PC-3 (cell line): ENCODE measurements around the gene GTF3C4. TPM values are rescaled to one million over a fixed set of nuclear protein-coding genes. Genes with fewer than 3 reads are reported as not detected.
A peak's percentile ranks its signal among the peaks of the same experiment; 100 is the strongest.

ENCODE experiments used
- ATAC-seq: fragments of 200-7000 bp; cut with Tn5 transposase; 2 replicates; pipeline ENCODE4 v1.9.1; 2020; ENCODE audit warnings: mild to moderate bottlenecking, moderate library complexity
- BruUV-seq: library from RNA; stranded (reverse); fragments of 400-500 nt; replicated peaks from 2 replicates; lab custom pipeline; 2021; lab: Mats Ljungman, UMichigan
- CTCF ChIA-PET: fragments of 300-600 bp; sonication (Branson Sonifier 250); formaldehyde crosslinking; loops from one replicate; lab custom pipeline; 2022; ENCODE audit warnings: antibody characterized with exemption; lab: Charles Lee
- POLR2A ChIA-PET: fragments of 300-600 bp; sonication (Branson Sonifier 250); formaldehyde crosslinking; loops from one replicate; lab custom pipeline; 2022; ENCODE audit warnings: antibody characterized with exemption; ENCODE audit not compliant: unreplicated experiment; lab: Charles Lee
- DNase-seq: peaks from one replicate; pipeline ENCODE4 v3.0.0-alpha.2; 2015
- H2AFZ ChIP-seq: fragments of 300-600 bp; sonication (generic); 2 replicates; pipeline ENCODE4 v1.6.0; 2016; ENCODE audit warnings: antibody characterized with exemption, low read length
- H3F3A ChIP-seq: fragments of 300-600 bp; sonication (generic); one replicate; pipeline ENCODE4 v1.6.0; 2017; ENCODE audit warnings: antibody characterized with exemption, low read length, control low read depth, mild to moderate bottlenecking; ENCODE audit not compliant: unreplicated experiment
- H3K27ac ChIP-seq: fragments of 300-600 bp; sonication (generic); 2 replicates; pipeline ENCODE4 v1.5.1; 2016; ENCODE audit warnings: mild to moderate bottlenecking, low read length
- H3K27me3 ChIP-seq: fragments of 300-600 bp; sonication (generic); 2 replicates; pipeline ENCODE4 v1.6.1; 2016; ENCODE audit warnings: low read length, mixed read lengths
- H3K36me3 ChIP-seq: fragments of 300-600 bp; sonication (generic); 2 replicates; pipeline ENCODE4 v1.6.1; 2016; ENCODE audit warnings: low read depth, mixed run types, low read length, mixed read lengths
- H3K4me1 ChIP-seq: fragments of 300-600 bp; sonication (generic); 2 replicates; pipeline ENCODE4 v1.5.1; 2016; ENCODE audit warnings: low read length; ENCODE audit not compliant: insufficient read depth
- H3K4me2 ChIP-seq: fragments of 300-600 bp; sonication (generic); 2 replicates; pipeline ENCODE4 v1.6.0; 2016; ENCODE audit warnings: low read length
- H3K4me3 ChIP-seq: fragments of 300-600 bp; sonication (generic); 2 replicates; pipeline ENCODE4 v1.5.1; 2016; ENCODE audit warnings: mild to moderate bottlenecking, low read length, mixed read lengths
- H3K79me2 ChIP-seq: fragments of 300-600 bp; sonication (generic); 2 replicates; pipeline ENCODE4 v1.6.1; 2017; ENCODE audit warnings: low read length, mixed read lengths
- H3K9ac ChIP-seq: fragments of 300-600 bp; sonication (generic); 2 replicates; pipeline ENCODE4 v1.6.0; 2016; ENCODE audit warnings: mild to moderate bottlenecking, low read length
- H3K9me2 ChIP-seq: fragments of 300-600 bp; sonication (generic); replicated peaks from 2 replicates; pipeline ENCODE4 v1.6.1; 2016; ENCODE audit warnings: mixed run types, low read length, mixed read lengths
- H3K9me3 ChIP-seq: fragments of 300-600 bp; sonication (generic); 2 replicates; pipeline ENCODE4 v1.6.1; 2016; ENCODE audit warnings: low read length, mixed read lengths
- H4K20me1 ChIP-seq: fragments of 300-600 bp; sonication (generic); 2 replicates; pipeline ENCODE4 v1.6.1; 2016; ENCODE audit warnings: low read length, mixed read lengths
- CTCF ChIP-seq: fragments of 300-600 bp; sonication (generic); conservative IDR thresholded peaks from 2 replicates; pipeline ENCODE4 v1.5.1; 2017; ENCODE audit warnings: antibody characterized with exemption, low read depth, mild to moderate bottlenecking, low read length
- EZH2 ChIP-seq: fragments of 300-600 bp; sonication (generic); IDR thresholded peaks from one replicate; pipeline ENCODE4 v1.6.1; 2017; ENCODE audit warnings: antibody characterized with exemption, mild to moderate bottlenecking, low read length; ENCODE audit not compliant: unreplicated experiment
- EZH2phosphoT487 ChIP-seq: fragments of 300-600 bp; sonication (generic); IDR thresholded peaks from 2 replicates; pipeline ENCODE4 v1.6.1; 2018; ENCODE audit warnings: mild to moderate bottlenecking, antibody characterized with exemption, low read length, borderline replicate concordance
- intact Hi-C: fragments of 100-400 bp; cut with micrococcal nuclease; formaldehyde crosslinking; loops from 2 replicates; pipeline ENCODE4 v1.9.0; 2023
- total RNA-seq: library from RNA; depleted of rRNA; stranded (reverse); fragments of >200 nt; gene quantifications from 2 replicates; pipeline ENCODE4 v1.2.3, GENCODE V29; 2014

GTF3C4 gene
- total RNA-seq, 1 experiment from 2014 or later: 9.8 TPM

- Histone ChIP-seq H3K4me1 (peaks cover 40% of the 10 kb centered on the region), H3K9ac (peak overlapping the region; percentile 7; the same call in 1 of the 2 replicates), H3K79me2 (no peaks in the 10 kb centered on the region), H3K4me3 (no peak overlapping the region; the same call in 1 of the 2 replicates), H3K9me3 (no peaks in the 10 kb centered on the region), H3K4me2 (peak overlapping the region; percentile 65), H3K36me3 (peaks cover 27% of the 10 kb centered on the region; the same call in 1 of the 2 replicates), H3F3A (no peaks in the 10 kb centered on the region), H3K27me3 (no peaks in the 10 kb centered on the region), H3K9me2 (no peaks in the 10 kb centered on the region), H2AFZ (no peak overlapping the region), H3K27ac (peak overlapping the region; percentile 68), H4K20me1 (no peaks in the 10 kb centered on the region)
- ChIA-PET POLR2A (no interaction called here), CTCF (no interaction called here)
- TF ChIP-seq EZH2 (no peak), CTCF (no peak), EZH2phosphoT487 (no peak)
- no TSS peak for BruUV-seq
- DNase-seq (peak; percentile 1), ATAC-seq (peak; percentile 39)
- intact Hi-C loops: no loop called here
Observed at GRCh38 chr9:132637801-132638200, 32.5 kb upstream of the GTF3C4 start.

- peaks cover 35% of the 10 kb centered on the region for H3K4me1 ChIP-seq
- no peak overlapping the region for H3K4me3 ChIP-seq
- no peak for TF ChIP-seq EZH2phosphoT487
- TF ChIP-seq EZH2: no peak
- TF ChIP-seq CTCF: no peak
- peak overlapping the region; percentile 68 for H3K27ac ChIP-seq
- H3K9ac ChIP-seq: peak overlapping the region; percentile 21; the same call in 1 of the 2 replicates
- no peak for ATAC-seq
- intact Hi-C loops: no loop called here
- H3K4me2 ChIP-seq: peak overlapping the region; percentile 65
- POLR2A ChIA-PET: no interaction called here
- H4K20me1 ChIP-seq: no peaks in the 10 kb centered on the region
- no peaks in the 10 kb centered on the region for H3K9me3 ChIP-seq
- H3K9me2 ChIP-seq: no peaks in the 10 kb centered on the region
- CTCF ChIA-PET: no interaction called here
- peaks cover 27% of the 10 kb centered on the region; the same call in 1 of the 2 replicates for H3K36me3 ChIP-seq
- H3K79me2 ChIP-seq: no peaks in the 10 kb centered on the region
- no peaks in the 10 kb centered on the region for H3K27me3 ChIP-seq
- H2AFZ ChIP-seq: no peak overlapping the region
- peak; percentile 40 for DNase-seq
- no peaks in the 10 kb centered on the region for H3F3A ChIP-seq
- no TSS peak for BruUV-seq
Observed at GRCh38 chr9:132638240-132638639, 32.0 kb upstream of the GTF3C4 start.

- H3F3A ChIP-seq: no peaks in the 10 kb centered on the region
- H3K4me3 ChIP-seq: no peak overlapping the region
- DNase-seq (peak; percentile 19), ATAC-seq (no peak)
- peaks cover 31% of the 10 kb centered on the region; the same call in 1 of the 2 replicates for H3K36me3 ChIP-seq
- H3K9me3 ChIP-seq: no peaks in the 10 kb centered on the region
- peak overlapping the region; percentile 68 for H3K27ac ChIP-seq
- ChIA-PET CTCF (no interaction called here), POLR2A (no interaction called here)
- no peaks in the 10 kb centered on the region for H3K9me2 ChIP-seq
- peak overlapping the region; percentile 21; the same call in 1 of the 2 replicates for H3K9ac ChIP-seq
- no peaks in the 10 kb centered on the region for H3K27me3 ChIP-seq
- no peaks in the 10 kb centered on the region for H4K20me1 ChIP-seq
- H2AFZ ChIP-seq: no peak overlapping the region
- intact Hi-C loops: no loop called here
- BruUV-seq: no TSS peak
- no peaks in the 10 kb centered on the region for H3K79me2 ChIP-seq
- peaks cover 32% of the 10 kb centered on the region for H3K4me1 ChIP-seq
- no peak for TF ChIP-seq EZH2
- no peak for TF ChIP-seq EZH2phosphoT487
- no peak for TF ChIP-seq CTCF
- no peak overlapping the region for H3K4me2 ChIP-seq
Observed at GRCh38 chr9:132639322-132639721, 30.9 kb upstream of the GTF3C4 start.
